DLD1 (cell line): ENCODE data around the gene BRPF1.

Experiments used
- in situ Hi-C: cut with HindIII; loops from 2 replicates; pipeline ENCODE4 v1.10.0; 2017; ENCODE audit warnings: low sequenced_read_pairs

BRPF1 gene

GRCh38 chr3:9731206-9732079 lies at the start of gene BRPF1:
Gene BRPF1, plus strand, starts transcription at chr3:9731735. Its CDS starts 2,406 bp downstream, at chr3:9734141.
- in situ Hi-C loops = no loop called here

- in situ Hi-C loops = no loop called here
These were observed 49.4 kb upstream of the BRPF1 start for GRCh38 chr3:9682096-9682495.

GRCh38 chr3:9683426-9683825 lies 48.1 kb upstream of the BRPF1 start:
- in situ Hi-C loops = no loop called here

GRCh38 chr3:9685216-9686049 lies 46.1 kb upstream of the BRPF1 start:
- in situ Hi-C loops = no loop called here

- in situ Hi-C loops = no loop called here
These were observed 45.4 kb upstream of the BRPF1 start for GRCh38 chr3:9686050-9686550.

- in situ Hi-C loops = no loop called here
These were observed 44.8 kb upstream of the BRPF1 start for GRCh38 chr3:9686703-9687102.

GRCh38 chr3:9687514-9687913 lies 44.0 kb upstream of the BRPF1 start:
- in situ Hi-C loops = no loop called here

GRCh38 chr3:9688961-9689360 lies 42.6 kb upstream of the BRPF1 start:
- in situ Hi-C loops = no loop called here

GRCh38 chr3:9689757-9690156 lies 41.8 kb upstream of the BRPF1 start:
- in situ Hi-C loops = loop anchor here (10.0 kb wide), 1 partner anchor 125 kb away; the partner anchor contains the start of gene TTLL3

GRCh38 chr3:9690451-9691450 lies 40.8 kb upstream of the BRPF1 start:
- in situ Hi-C loops = loop anchor here (10.0 kb wide), 1 partner anchor 124 kb away; the partner anchor contains the start of gene TTLL3

GRCh38 chr3:9691636-9692035 lies 39.9 kb upstream of the BRPF1 start:
- in situ Hi-C loops = loop anchor here (10.0 kb wide), 1 partner anchor 123 kb away; the partner anchor contains the start of gene TTLL3

GRCh38 chr3:9692416-9692815 lies 39.1 kb upstream of the BRPF1 start:
- in situ Hi-C loops = loop anchor here (10.0 kb wide), 1 partner anchor 122 kb away; the partner anchor contains the start of gene TTLL3

- in situ Hi-C loops = loop anchor here (10.0 kb wide), 1 partner anchor 119 kb away; the partner anchor contains the start of gene TTLL3
These were observed 36.2 kb upstream of the BRPF1 start for GRCh38 chr3:9695345-9695744.

GRCh38 chr3:9695746-9696145 lies 35.8 kb upstream of the BRPF1 start:
- in situ Hi-C loops = loop anchor here (10.0 kb wide), 1 partner anchor 119 kb away; the partner anchor contains the start of gene TTLL3

- in situ Hi-C loops = loop anchor here (10.0 kb wide), 1 partner anchor 118 kb away; the partner anchor contains the start of gene TTLL3
These were observed 34.9 kb upstream of the BRPF1 start for GRCh38 chr3:9696480-9697220.

GRCh38 chr3:9697892-9698291 lies 33.6 kb upstream of the BRPF1 start:
- in situ Hi-C loops = loop anchor here (10.0 kb wide), 1 partner anchor 117 kb away; the partner anchor contains the start of gene TTLL3

GRCh38 chr3:9698293-9698692 lies 33.2 kb upstream of the BRPF1 start:
- in situ Hi-C loops = loop anchor here (10.0 kb wide), 1 partner anchor 117 kb away; the partner anchor contains the start of gene TTLL3

GRCh38 chr3:9700536-9700935 lies 31.0 kb upstream of the BRPF1 start:
- in situ Hi-C loops = no loop called here

- in situ Hi-C loops = no loop called here
These were observed 30.5 kb upstream of the BRPF1 start for GRCh38 chr3:9701006-9701405.
